Sigmoid colon (tissue), 7 donors: ENCODE data around the gene CCT5. TPM values are rescaled to one million over a fixed set of nuclear protein-coding genes. Genes with fewer than 3 reads are reported as not detected.

Source experiments
- DNase-seq: peaks from one replicate; pipeline ENCODE4 v3.0.0-alpha.2; 2019
- H3K27ac ChIP-seq, 4 donors: fragments of 200-600 bp; sonication (generic); one replicate each; pipeline ENCODE4 v1.5.1; 2016 to 2019; ENCODE audit warnings: mild to moderate bottlenecking in 1 of 4
- H3K27me3 ChIP-seq, 3 donors: fragments of 200-600 bp; sonication (generic); one replicate each; pipeline ENCODE4 v1.5.1; 2019; ENCODE audit warnings: mild to moderate bottlenecking in 1 of 3
- H3K36me3 ChIP-seq, 4 donors: fragments of 200-600 bp; sonication (generic); one replicate each; pipeline ENCODE4 v1.5.1; 2016 to 2019
- H3K4me1 ChIP-seq, 4 donors: fragments of 200-600 bp; sonication (generic); one replicate each; pipeline ENCODE4 v1.5.1; 2017 to 2019
- H3K4me3 ChIP-seq, 4 donors: fragments of 200-600 bp; sonication (generic); one replicate each; pipeline ENCODE4 v1.5.1; 2017 to 2019; ENCODE audit warnings: mild to moderate bottlenecking in 2 of 4, moderate library complexity in 1 of 4
- H3K9me3 ChIP-seq, 4 donors: fragments of 200-600 bp in 3 of 4; sonication (generic) in 3 of 4; one replicate each; pipeline versions ENCODE4 v1.5.1 to v1.6.1; 2013 to 2019
- CTCF ChIP-seq, 4 experiments: fragments of 450-650 bp in 3 of 4; fragments of 200-600 bp in 1 of 4; IDR thresholded peaks; one replicate each; pipeline ENCODE4 v1.5.1; 2016 to 2019; ENCODE audit warnings: antibody characterized with exemption in 4 of 4, mild to moderate bottlenecking in 3 of 4, moderate library complexity in 2 of 4
- EP300 ChIP-seq, 4 donors: sonication (generic); formaldehyde crosslinking; IDR thresholded peaks; one replicate each; pipeline ENCODE4 v1.6.1; 2017; ENCODE audit warnings: antibody characterized with exemption in 4 of 4
- POLR2A ChIP-seq, 2 donors: fragments of 450-650 bp; IDR thresholded peaks; one replicate each; pipeline ENCODE4 v1.6.1; 2016; ENCODE audit warnings: antibody characterized with exemption in 2 of 2, mild to moderate bottlenecking in 2 of 2, moderate library complexity in 2 of 2
- POLR2AphosphoS5 ChIP-seq, 4 donors: sonication (generic); formaldehyde crosslinking; IDR thresholded peaks; one replicate each; pipeline ENCODE4 v1.6.1; 2017; ENCODE audit warnings: antibody characterized with exemption in 4 of 4
- WGBS, 2 donors: extraction: QIAGEN DNeasy Blood & Tissue Kit; methylation state at CpG; one replicate each; pipeline ENCODE4 v1.1.7; 2013; 5-methylcytosine and 5-hydroxymethylcytosine counted together
- intact Hi-C: fragments of 100-400 bp; cut with DNase I; formaldehyde crosslinking; loops from one replicate; pipeline ENCODE4 v1.15.1; 2023
- polyA plus RNA-seq, 3 donors: library from polyadenylated mRNA; stranded (reverse); fragments of 200-250 nt; gene quantifications; one replicate each; pipeline ENCODE4 v1.2.3, GENCODE V29; 2013
- total RNA-seq, 4 donors: library from RNA; depleted of rRNA; stranded (reverse); fragments of >200 nt; gene quantifications; one replicate each; pipeline ENCODE4 v1.1.0, GENCODE V29; 2016
- donor health status: healthy with polysubstance abuse.
- donor health status: Bipolar disorder and iron deficiency.
- donor health status: healthy.

CCT5 gene
- total and polyA plus RNA-seq, 7 donors: 63.4 to 198 (median 122) TPM

GRCh38 chr5:10213316-10213715 is 36.8 kb upstream of the CCT5 start:
- no peaks in the 10 kb centered on the region for H3K4me1 ChIP-seq
- no peak overlapping the region for H3K4me3 ChIP-seq
- no peaks in the 10 kb centered on the region for H3K9me3 ChIP-seq
- TF ChIP-seq EP300 (IDR thresholded peaks at IDR 0.05) (no peak), POLR2AphosphoS5 (IDR thresholded peaks at IDR 0.05) (no peak), POLR2A (IDR thresholded peaks at IDR 0.05) (no peak), CTCF (IDR thresholded peaks at IDR 0.05) (no peak)
- no peak for DNase-seq
- no peaks in the 10 kb centered on the region for H3K36me3 ChIP-seq
- no peak overlapping the region for H3K27ac ChIP-seq
- intact Hi-C loops: no loop called here
- WGBS, 2 donors: 86 to 90% methylated on average over 5 of the region's 5 CpGs
- H3K27me3 ChIP-seq: no peaks in the 10 kb centered on the region

GRCh38 chr5:10214041-10214440 is 36.0 kb upstream of the CCT5 start:
- DNase-seq: no peak
- WGBS, 2 donors: 86 to 97% methylated on average over 2 of the region's 2 CpGs
- Histone ChIP-seq H3K4me3 (no peak overlapping the region), H3K27ac (no peak overlapping the region), H3K9me3 (no peaks in the 10 kb centered on the region), H3K4me1 (no peaks in the 10 kb centered on the region), H3K27me3 (no peaks in the 10 kb centered on the region), H3K36me3 (no peaks in the 10 kb centered on the region)
- intact Hi-C loops: no loop called here
- no peak for TF ChIP-seq POLR2A (IDR thresholded peaks at IDR 0.05)

DNA sequence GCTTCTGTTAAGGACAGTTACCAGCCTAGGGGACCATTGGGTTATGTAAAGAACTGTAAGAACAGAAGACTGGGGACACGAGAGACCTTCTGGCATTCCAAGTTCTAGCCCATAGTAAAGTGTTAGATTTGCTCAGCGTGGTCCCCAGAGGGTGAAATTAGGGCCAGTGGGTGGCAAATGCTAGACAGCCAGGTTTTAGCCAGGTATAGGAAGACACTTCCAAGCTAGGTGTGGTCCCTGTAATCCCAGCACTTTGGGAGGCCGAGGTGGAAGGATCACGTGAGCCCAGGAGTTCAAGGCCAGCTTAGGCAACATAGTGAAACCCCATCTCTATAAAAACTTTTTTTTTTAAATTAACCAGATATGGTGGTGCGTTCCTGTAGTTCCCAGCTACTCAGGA is 34.7 kb upstream of the CCT5 start:
- DNase-seq: no peak
- intact Hi-C loops: no loop called here
- H3K36me3 ChIP-seq: no peaks in the 10 kb centered on the region

DNA sequence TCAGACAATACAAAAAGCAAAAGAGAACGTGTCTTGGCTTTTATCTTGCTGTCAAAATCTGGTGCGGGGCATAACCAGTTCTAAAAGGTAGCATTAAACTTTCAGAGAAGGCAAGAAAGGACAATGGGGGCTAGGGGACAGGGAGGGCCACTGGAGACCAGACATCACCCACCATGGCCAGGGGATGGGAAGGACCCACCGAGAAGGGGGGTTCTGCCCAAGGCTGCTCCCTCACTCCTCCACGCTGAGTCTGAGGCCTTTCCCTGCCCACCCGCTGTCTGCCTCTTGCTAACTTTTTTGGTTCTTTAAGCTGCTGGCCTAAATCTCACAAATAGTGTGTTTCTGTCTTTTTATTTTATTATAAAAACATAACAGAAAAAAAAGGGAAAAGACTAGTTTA is 34.0 kb upstream of the CCT5 start:
- DNase-seq: no peak
- intact Hi-C loops: no loop called here
- no peaks in the 10 kb centered on the region for H3K27me3 ChIP-seq
- WGBS, 2 donors: 84% methylated on average over 5 of the region's 5 CpGs
- H3K36me3 ChIP-seq: no peaks in the 10 kb centered on the region
- H3K4me3 ChIP-seq: no peak overlapping the region
- H3K4me1 ChIP-seq: no peaks in the 10 kb centered on the region
- no peaks in the 10 kb centered on the region for H3K9me3 ChIP-seq
- no peak overlapping the region for H3K27ac ChIP-seq
- TF ChIP-seq POLR2A (IDR thresholded peaks at IDR 0.05) (no peak), POLR2AphosphoS5 (IDR thresholded peaks at IDR 0.05) (no peak), CTCF (IDR thresholded peaks at IDR 0.05) (no peak), EP300 (IDR thresholded peaks at IDR 0.05) (no peak)

More for the DNA sequence above, 34.7 kb upstream of the CCT5 start:
- WGBS, 2 donors: 80 to 85% methylated on average over 5 of the region's 5 CpGs
- TF ChIP-seq POLR2AphosphoS5 (IDR thresholded peaks at IDR 0.05) (no peak), EP300 (IDR thresholded peaks at IDR 0.05) (no peak), CTCF (IDR thresholded peaks at IDR 0.05) (no peak), POLR2A (IDR thresholded peaks at IDR 0.05) (no peak)
- no peak overlapping the region for H3K27ac ChIP-seq
- no peaks in the 10 kb centered on the region for H3K9me3 ChIP-seq
- no peaks in the 10 kb centered on the region for H3K4me1 ChIP-seq
- H3K4me3 ChIP-seq: no peak overlapping the region
- no peaks in the 10 kb centered on the region for H3K27me3 ChIP-seq

DNA sequence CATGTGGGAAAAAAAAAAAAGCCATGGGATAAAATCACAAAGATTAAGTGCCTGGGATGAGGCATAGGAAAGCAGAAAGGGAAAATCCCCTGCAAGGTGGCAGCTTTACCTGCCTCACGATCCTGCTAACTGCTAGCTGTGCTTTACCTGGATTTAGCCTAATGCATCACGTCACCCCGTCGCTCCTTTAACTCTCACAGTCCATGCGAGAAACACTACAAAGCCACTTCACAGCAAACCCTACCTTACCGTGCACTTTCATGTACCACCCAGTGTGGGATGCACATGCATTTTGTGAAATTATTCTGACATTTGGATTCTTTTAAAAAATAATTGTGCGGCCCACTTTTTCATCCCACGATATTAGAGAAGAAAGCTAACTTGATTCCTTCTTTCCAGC is 31.4 kb upstream of the CCT5 start:
- Histone ChIP-seq H3K36me3 (no peaks in the 10 kb centered on the region), H3K4me3 (no peak overlapping the region), H3K27me3 (no peaks in the 10 kb centered on the region), H3K27ac (no peak overlapping the region), H3K9me3 (no peaks in the 10 kb centered on the region), H3K4me1 (no peaks in the 10 kb centered on the region)
- no peak for TF ChIP-seq POLR2A (IDR thresholded peaks at IDR 0.05)
- no peak for TF ChIP-seq EP300 (IDR thresholded peaks at IDR 0.05)
- no peak for TF ChIP-seq CTCF (IDR thresholded peaks at IDR 0.05)
- TF ChIP-seq POLR2AphosphoS5 (IDR thresholded peaks at IDR 0.05): no peak
- 86 to 96% methylated on average over 8 of the region's 8 CpGs for WGBS, 2 donors
- intact Hi-C loops: no loop called here
- DNase-seq: no peak
